ENCODE measurements around the gene TMPRSS7.
"Not testable (repeated sequence)": the region's sequence is repeated elsewhere in the genome, so short reads cannot be mapped to it uniquely, and the experiment has no call there.

The TMPRSS7 gene

GRCh38 chr3:112053229-112053628, 18.7 kb downstream of the TMPRSS7 start:
- Mint-ChIP-seq H3K9me3 (no peaks in the 10 kb centered on the region), H3K4me3 (no peak overlapping the region), H3K27me3 (peaks cover 19% of the 10 kb centered on the region), H3K4me1 (peaks cover 16% of the 10 kb centered on the region), H3K27ac (no peak overlapping the region), H3K36me3 (no peaks in the 10 kb centered on the region)
- CTCF ChIA-PET = interaction anchor here (0.6 to 1.6 kb wide), 6 partner anchors 9 to 64 kb away, joined by 3 to 6 read pairs (median 4); no protein-coding TSS in a partner anchor
- no peak for DNase-seq

- CTCF ChIA-PET = interaction anchor here (1.0 kb wide), 1 partner anchor 67 kb away, joined by 3 read pairs; no protein-coding TSS in a partner anchor
- H3K4me3 Mint-ChIP-seq = no peak overlapping the region
- H3K27me3 Mint-ChIP-seq = peaks cover 15% of the 10 kb centered on the region
- peaks cover 16% of the 10 kb centered on the region for H3K4me1 Mint-ChIP-seq
- no peaks in the 10 kb centered on the region for H3K9me3 Mint-ChIP-seq
- H3K36me3 Mint-ChIP-seq = no peaks in the 10 kb centered on the region
- no peak for DNase-seq
- no peak overlapping the region for H3K27ac Mint-ChIP-seq
Observed at GRCh38 chr3:112056451-112056929, 22.0 kb downstream of the TMPRSS7 start.

GRCh38 chr3:112059497-112059896, 25.0 kb downstream of the TMPRSS7 start:
- H3K36me3 Mint-ChIP-seq = no peaks in the 10 kb centered on the region
- CTCF ChIA-PET = no interaction called here
- H3K27ac Mint-ChIP-seq = no peak overlapping the region
- H3K4me3 Mint-ChIP-seq = no peak overlapping the region
- H3K4me1 Mint-ChIP-seq = peaks cover 11% of the 10 kb centered on the region
- DNase-seq = no peak
- no peaks in the 10 kb centered on the region for H3K9me3 Mint-ChIP-seq
- no peaks in the 10 kb centered on the region for H3K27me3 Mint-ChIP-seq

DNA sequence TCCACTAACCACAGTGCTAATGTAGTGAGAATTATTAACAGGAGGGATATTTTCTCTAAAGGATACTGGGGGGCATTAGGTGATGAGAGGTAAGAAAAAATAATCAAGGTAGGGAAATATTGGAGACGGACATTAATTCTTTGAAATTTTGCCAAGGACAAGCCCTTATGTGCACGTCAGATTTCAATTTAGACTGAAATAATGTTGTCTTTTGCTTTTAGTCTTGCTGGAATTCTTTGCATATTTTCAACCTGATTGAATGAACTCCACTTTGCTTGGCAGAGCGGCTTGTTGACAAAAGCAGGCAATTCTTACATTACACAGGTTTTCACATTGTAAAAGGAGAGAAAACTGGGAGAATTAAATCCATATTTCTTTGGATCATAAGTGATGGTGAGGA, 26.6 kb downstream of the TMPRSS7 start:
- CTCF ChIA-PET = no interaction called here
- no peak for DNase-seq
- Mint-ChIP-seq H3K27me3 (no peaks in the 10 kb centered on the region), H3K4me1 (peaks cover 11% of the 10 kb centered on the region), H3K9me3 (no peaks in the 10 kb centered on the region), H3K4me3 (no peak overlapping the region), H3K36me3 (no peaks in the 10 kb centered on the region), H3K27ac (no peak overlapping the region)

- H3K4me3 Mint-ChIP-seq = peak overlapping the region; percentile 53
- CTCF ChIA-PET = interaction anchor here (0.7 to 2.2 kb wide), 6 partner anchors 14 to 69 kb away, joined by 3 to 4 read pairs (median 4); no protein-coding TSS in a partner anchor
- peaks cover 28% of the 10 kb centered on the region for H3K9me3 Mint-ChIP-seq
- H3K4me1 Mint-ChIP-seq = peaks cover 52% of the 10 kb centered on the region
- H3K27ac Mint-ChIP-seq = peak overlapping the region; percentile 94
- peaks cover 27% of the 10 kb centered on the region for H3K36me3 Mint-ChIP-seq
- not testable (repeated sequence) for H3K27me3 Mint-ChIP-seq
- peak; percentile 89 for DNase-seq
Observed at GRCh38 chr3:112072387-112073060, 38.0 kb downstream of the TMPRSS7 start.

- H3K4me1 Mint-ChIP-seq = peaks cover 58% of the 10 kb centered on the region
- peaks cover 3% of the 10 kb centered on the region for H3K27me3 Mint-ChIP-seq
- no peak for DNase-seq
- H3K4me3 Mint-ChIP-seq = no peak overlapping the region
- peaks cover 19% of the 10 kb centered on the region for H3K36me3 Mint-ChIP-seq
- H3K27ac Mint-ChIP-seq = no peak overlapping the region
- CTCF ChIA-PET = no interaction called here
- peaks cover 18% of the 10 kb centered on the region for H3K9me3 Mint-ChIP-seq
Observed at GRCh38 chr3:112074006-112074405, 39.5 kb downstream of the TMPRSS7 start.

- H3K9me3 Mint-ChIP-seq = peaks cover 15% of the 10 kb centered on the region
- peaks cover 16% of the 10 kb centered on the region for H3K36me3 Mint-ChIP-seq
- peak overlapping the region; percentile 83 for H3K27ac Mint-ChIP-seq
- CTCF ChIA-PET = no interaction called here
- peaks cover 58% of the 10 kb centered on the region for H3K4me1 Mint-ChIP-seq
- H3K4me3 Mint-ChIP-seq = peak overlapping the region; percentile 22
- peaks cover 8% of the 10 kb centered on the region for H3K27me3 Mint-ChIP-seq
- peak; percentile 68 for DNase-seq
Observed at GRCh38 chr3:112074616-112075497, 40.3 kb downstream of the TMPRSS7 start.

GRCh38 chr3:112078125-112079083, 43.9 kb downstream of the TMPRSS7 start:
- Mint-ChIP-seq H3K9me3 (peaks cover 1% of the 10 kb centered on the region), H3K4me1 (peaks cover 33% of the 10 kb centered on the region), H3K27me3 (peaks cover 8% of the 10 kb centered on the region), H3K36me3 (peaks cover 5% of the 10 kb centered on the region), H3K4me3 (no peak overlapping the region), H3K27ac (no peak overlapping the region)
- CTCF ChIA-PET = no interaction called here
- DNase-seq = no peak

DNA sequence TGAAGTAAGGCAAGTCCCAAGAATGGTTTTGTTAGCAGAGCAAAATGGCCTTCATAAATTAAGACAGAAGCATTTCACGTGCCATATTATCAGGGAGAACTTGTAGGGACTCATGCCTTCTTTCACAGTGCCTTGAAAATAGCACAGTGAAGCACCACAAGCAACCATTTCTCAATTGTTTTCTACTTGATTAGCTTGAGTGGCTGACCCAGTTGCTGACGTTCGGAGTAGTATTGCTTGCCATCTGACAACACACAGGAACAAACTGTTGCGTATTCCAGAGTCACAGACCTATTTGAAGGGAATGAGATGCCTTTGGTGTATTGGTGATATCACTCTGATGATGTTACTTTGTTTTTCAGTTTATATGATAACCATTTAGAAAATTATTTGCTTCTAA, 48.7 kb downstream of the TMPRSS7 start:
- H3K36me3 Mint-ChIP-seq = no peaks in the 10 kb centered on the region
- H3K9me3 Mint-ChIP-seq = no peaks in the 10 kb centered on the region
- no peak overlapping the region for H3K4me3 Mint-ChIP-seq
- H3K4me1 Mint-ChIP-seq = peaks cover 35% of the 10 kb centered on the region
- peaks cover 23% of the 10 kb centered on the region for H3K27me3 Mint-ChIP-seq
- CTCF ChIA-PET = no interaction called here
- H3K27ac Mint-ChIP-seq = no peak overlapping the region
- no peak for DNase-seq

- no peak overlapping the region for H3K27ac Mint-ChIP-seq
- H3K9me3 Mint-ChIP-seq = no peaks in the 10 kb centered on the region
- peaks cover 22% of the 10 kb centered on the region for H3K27me3 Mint-ChIP-seq
- H3K36me3 Mint-ChIP-seq = no peaks in the 10 kb centered on the region
- DNase-seq = no peak
- peak overlapping the region; percentile 69 for H3K4me3 Mint-ChIP-seq
- CTCF ChIA-PET = interaction anchor here (1.3 kb wide), 1 partner anchor 27 kb away, joined by 5 read pairs; no protein-coding TSS in a partner anchor
- H3K4me1 Mint-ChIP-seq = peaks cover 44% of the 10 kb centered on the region
Observed at GRCh38 chr3:112084980-112085705, 50.6 kb downstream of the TMPRSS7 start.

DNA sequence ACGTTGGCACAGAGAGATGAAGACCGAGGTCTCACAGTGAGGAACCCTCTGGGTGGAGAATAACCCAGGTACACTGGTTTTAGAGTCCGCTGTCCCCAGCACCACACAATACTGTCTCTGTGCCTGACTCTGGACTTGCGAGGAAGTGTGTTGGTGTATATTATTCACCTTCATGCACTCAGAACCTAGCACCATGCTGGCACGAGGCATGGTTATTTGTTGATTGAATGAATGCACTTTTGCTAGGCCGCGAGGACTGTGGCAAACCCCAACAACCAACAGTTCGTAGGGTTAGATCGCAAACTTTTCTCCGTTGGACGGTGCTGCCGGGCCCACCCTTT, 51.2 kb downstream of the TMPRSS7 start:
- H3K27ac Mint-ChIP-seq = peak overlapping the region; percentile 21
- CTCF ChIA-PET = no interaction called here
- peak overlapping the region; percentile 69 for H3K4me3 Mint-ChIP-seq
- H3K9me3 Mint-ChIP-seq = no peaks in the 10 kb centered on the region
- peaks cover 22% of the 10 kb centered on the region for H3K27me3 Mint-ChIP-seq
- no peak for DNase-seq
- no peaks in the 10 kb centered on the region for H3K36me3 Mint-ChIP-seq
- peaks cover 50% of the 10 kb centered on the region for H3K4me1 Mint-ChIP-seq

- peak; percentile 72 for DNase-seq
- Mint-ChIP-seq H3K4me3 (peak within 1 kb of the TSS; percentile 69), H3K9me3 (no peaks in the 10 kb centered on the region), H3K27me3 (peaks cover 22% of the 10 kb centered on the region), H3K27ac (peak within 1 kb of the TSS; percentile 29), H3K36me3 (no peaks in the 10 kb centered on the region), H3K4me1 (peaks cover 55% of the 10 kb centered on the region)
- CTCF ChIA-PET = interaction anchor here (0.5 kb wide), 1 partner anchor 13 kb away, joined by 3 read pairs; no protein-coding TSS in a partner anchor
Observed at GRCh38 chr3:112086076-112086854, 51.7 kb downstream of the TMPRSS7 start, which contains the start of gene C3orf52. C3orf52 (plus strand) TSS chr3:112086389; CDS start chr3:112086408, 19 bp downstream.
